HG02763 (cell line): ENCODE data around the gene PLIN5.

Source experiments
- ATAC-seq: cut with Tn5 transposase; IDR thresholded peaks from one replicate; pipeline ENCODE4 v1.9.1; 2021; ENCODE audit warnings: mild to moderate bottlenecking, moderate library complexity; ENCODE audit not compliant: unreplicated experiment

Gene PLIN5

GRCh38 chr19:4534836-4535658 lies at the start of gene PLIN5:
Gene PLIN5 (minus strand): TSS chr19:4535224. CDS start chr19:4534074, 1,150 bp downstream.
- no peak for ATAC-seq

- ATAC-seq: no peak
Observed at GRCh38 chr19:4583961-4584669, 49.1 kb upstream of the PLIN5 start.

GRCh38 chr19:4582980-4583842 lies 48.2 kb upstream of the PLIN5 start:
- ATAC-seq: no peak

GRCh38 chr19:4581666-4582553 lies 46.9 kb upstream of the PLIN5 start:
- no peak for ATAC-seq

- no peak for ATAC-seq
Observed at GRCh38 chr19:4580961-4581665, 46.1 kb upstream of the PLIN5 start.

GRCh38 chr19:4580021-4580901 lies 45.2 kb upstream of the PLIN5 start:
- no peak for ATAC-seq

GRCh38 chr19:4579389-4579788 lies 44.4 kb upstream of the PLIN5 start:
- no peak for ATAC-seq

GRCh38 chr19:4578552-4579248 lies 43.7 kb upstream of the PLIN5 start:
- ATAC-seq: no peak

- no peak for ATAC-seq
Observed at GRCh38 chr19:4577020-4577782, 42.2 kb upstream of the PLIN5 start.

- no peak for ATAC-seq
Observed at GRCh38 chr19:4576016-4576933, 41.3 kb upstream of the PLIN5 start.

GRCh38 chr19:4575267-4576015 lies 40.4 kb upstream of the PLIN5 start:
- ATAC-seq: no peak

- ATAC-seq: no peak
Observed at GRCh38 chr19:4573682-4574081, 38.7 kb upstream of the PLIN5 start.

- ATAC-seq: no peak
Observed at GRCh38 chr19:4571305-4571917, 36.4 kb upstream of the PLIN5 start.

GRCh38 chr19:4570916-4571304 lies 35.9 kb upstream of the PLIN5 start:
- ATAC-seq: no peak

- ATAC-seq: no peak
Observed at GRCh38 chr19:4570402-4570801, 35.4 kb upstream of the PLIN5 start.
